ENCODE data around the gene AQP12B. TPM values are rescaled to one million over a fixed set of nuclear protein-coding genes. Genes with fewer than 3 reads are reported as not detected.

The AQP12B gene
- total RNA-seq, 3 donors from 2014 or later (not counting 1 experiment from before 2014, with no cell fraction given) = not detected

GRCh38 chr2:240670950-240671349, 11.7 kb downstream of the AQP12B start:
- Histone ChIP-seq H3K27ac (ENCODE audit: low read length) (no peak overlapping the region), H3K9me3 (ENCODE audit: control insufficient read depth, insufficient read depth, low read length) (no peaks in the 10 kb centered on the region), H3K4me3 (ENCODE audit: low read length) (no peak overlapping the region), H3K4me1 (ENCODE audit: control insufficient read depth, insufficient read depth, low read length) (no peaks in the 10 kb centered on the region), H3K27me3 (ENCODE audit: control insufficient read depth, insufficient read depth, low read length) (peaks cover 2% of the 10 kb centered on the region), H3K36me3 (ENCODE audit: control insufficient read depth, insufficient read depth, low read length) (no peaks in the 10 kb centered on the region)
- peaks cover 35 to 39% of the 10 kb centered on the region in 2 donors for H3K27me3 Mint-ChIP-seq (ENCODE audit: low read depth in 2 of 2)
- ATAC-seq (no peak), DNase-seq (no peak)
- no peaks in the 10 kb centered on the region for H3K9me3 Mint-ChIP-seq
- no peak overlapping the region for H3K27ac Mint-ChIP-seq
- intact Hi-C loops (cut with micrococcal nuclease) = no loop called here
- H3K36me3 Mint-ChIP-seq = peaks cover 8% of the 10 kb centered on the region
- H3K4me3 Mint-ChIP-seq = no peak overlapping the region
- TF ChIP-seq, protein P1, sequence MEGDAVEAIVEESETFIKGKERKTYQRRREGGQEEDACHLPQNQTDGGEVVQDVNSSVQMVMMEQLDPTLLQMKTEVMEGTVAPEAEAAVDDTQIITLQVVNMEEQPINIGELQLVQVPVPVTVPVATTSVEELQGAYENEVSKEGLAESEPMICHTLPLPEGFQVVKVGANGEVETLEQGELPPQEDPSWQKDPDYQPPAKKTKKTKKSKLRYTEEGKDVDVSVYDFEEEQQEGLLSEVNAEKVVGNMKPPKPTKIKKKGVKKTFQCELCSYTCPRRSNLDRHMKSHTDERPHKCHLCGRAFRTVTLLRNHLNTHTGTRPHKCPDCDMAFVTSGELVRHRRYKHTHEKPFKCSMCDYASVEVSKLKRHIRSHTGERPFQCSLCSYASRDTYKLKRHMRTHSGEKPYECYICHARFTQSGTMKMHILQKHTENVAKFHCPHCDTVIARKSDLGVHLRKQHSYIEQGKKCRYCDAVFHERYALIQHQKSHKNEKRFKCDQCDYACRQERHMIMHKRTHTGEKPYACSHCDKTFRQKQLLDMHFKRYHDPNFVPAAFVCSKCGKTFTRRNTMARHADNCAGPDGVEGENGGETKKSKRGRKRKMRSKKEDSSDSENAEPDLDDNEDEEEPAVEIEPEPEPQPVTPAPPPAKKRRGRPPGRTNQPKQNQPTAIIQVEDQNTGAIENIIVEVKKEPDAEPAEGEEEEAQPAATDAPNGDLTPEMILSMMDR (IDR thresholded peaks at IDR 0.05) = no peak
- WGBS (ENCODE audit: insufficient coverage) = 83% methylated on average over 4 of the region's 4 CpGs
- H3K4me1 Mint-ChIP-seq = peaks cover 0 to 6% of the 10 kb centered on the region in 2 donors

GRCh38 chr2:240670402-240670801, 12.3 kb downstream of the AQP12B start:
- 90% methylated on average over 7 of the region's 7 CpGs for WGBS (ENCODE audit: insufficient coverage)
- Mint-ChIP-seq H3K36me3 (peaks cover 8% of the 10 kb centered on the region), H3K4me1 (peaks cover 0 to 6% of the 10 kb centered on the region in 2 donors), H3K9me3 (no peaks in the 10 kb centered on the region), H3K27ac (no peak overlapping the region), H3K4me3 (no peak overlapping the region), H3K27me3 (ENCODE audit: low read depth in 2 of 2) (peaks cover 36 to 42% of the 10 kb centered on the region in 2 donors)
- DNase-seq (no peak), ATAC-seq (no peak)
- Histone ChIP-seq H3K36me3 (ENCODE audit: control insufficient read depth, insufficient read depth, low read length) (no peaks in the 10 kb centered on the region), H3K27ac (ENCODE audit: low read length) (no peak overlapping the region), H3K4me1 (ENCODE audit: control insufficient read depth, insufficient read depth, low read length) (no peaks in the 10 kb centered on the region), H3K9me3 (ENCODE audit: control insufficient read depth, insufficient read depth, low read length) (no peaks in the 10 kb centered on the region), H3K27me3 (ENCODE audit: control insufficient read depth, insufficient read depth, low read length) (peaks cover 2% of the 10 kb centered on the region), H3K4me3 (ENCODE audit: low read length) (no peak overlapping the region)
- intact Hi-C loops (cut with micrococcal nuclease) = no loop called here
- TF ChIP-seq, protein P1 (IDR thresholded peaks at IDR 0.05) = no peak

- no peak overlapping the region for H3K4me3 ChIP-seq (ENCODE audit: low read length)
- TF ChIP-seq, protein P1 (IDR thresholded peaks at IDR 0.05) = no peak
- DNase-seq (no peak), ATAC-seq (no peak)
- H3K36me3 ChIP-seq (ENCODE audit: control insufficient read depth, insufficient read depth, low read length) = no peaks in the 10 kb centered on the region
- H3K27ac ChIP-seq (ENCODE audit: low read length) = no peak overlapping the region
- 100% methylated on average over 1 of the region's 1 CpG for WGBS (ENCODE audit: insufficient coverage)
- peaks cover 32 to 56% of the 10 kb centered on the region in 2 donors for H3K27me3 Mint-ChIP-seq (ENCODE audit: low read depth in 2 of 2)
- H3K36me3 Mint-ChIP-seq = peaks cover 18% of the 10 kb centered on the region
- peaks cover 6 to 7% of the 10 kb centered on the region in 2 donors for H3K9me3 Mint-ChIP-seq
- no peak overlapping the region for H3K4me3 Mint-ChIP-seq
- peaks cover 10% of the 10 kb centered on the region for H3K27me3 ChIP-seq (ENCODE audit: control insufficient read depth, insufficient read depth, low read length)
- H3K9me3 ChIP-seq (ENCODE audit: control insufficient read depth, insufficient read depth, low read length) = peaks cover 3% of the 10 kb centered on the region
- H3K27ac Mint-ChIP-seq = no peak overlapping the region
- H3K4me1 ChIP-seq (ENCODE audit: control insufficient read depth, insufficient read depth, low read length) = no peaks in the 10 kb centered on the region
- intact Hi-C loops (cut with micrococcal nuclease) = no loop called here
- no peaks in the 10 kb centered on the region for H3K4me1 Mint-ChIP-seq
These were observed 18.1 kb downstream of the AQP12B start for GRCh38 chr2:240664622-240665021.

GRCh38 chr2:240663546-240664190, 19.0 kb downstream of the AQP12B start:
- H3K9me3 ChIP-seq (ENCODE audit: control insufficient read depth, insufficient read depth, low read length) = peaks cover 3% of the 10 kb centered on the region
- no peaks in the 10 kb centered on the region for H3K4me1 ChIP-seq (ENCODE audit: control insufficient read depth, insufficient read depth, low read length)
- peaks cover 10% of the 10 kb centered on the region for H3K27me3 ChIP-seq (ENCODE audit: control insufficient read depth, insufficient read depth, low read length)
- H3K4me3 Mint-ChIP-seq = no peak overlapping the region
- peaks cover 18% of the 10 kb centered on the region for H3K36me3 Mint-ChIP-seq
- intact Hi-C loops (cut with micrococcal nuclease) = no loop called here
- peaks cover 6 to 7% of the 10 kb centered on the region in 2 donors for H3K9me3 Mint-ChIP-seq
- ATAC-seq (no peak), DNase-seq (no peak)
- peaks cover 35 to 59% of the 10 kb centered on the region in 2 donors for H3K27me3 Mint-ChIP-seq (ENCODE audit: low read depth in 2 of 2)
- H3K4me1 Mint-ChIP-seq = no peaks in the 10 kb centered on the region
- no peaks in the 10 kb centered on the region for H3K36me3 ChIP-seq (ENCODE audit: control insufficient read depth, insufficient read depth, low read length)
- H3K4me3 ChIP-seq (ENCODE audit: low read length) = no peak overlapping the region
- no peak overlapping the region for H3K27ac Mint-ChIP-seq
- WGBS (ENCODE audit: insufficient coverage) = 89% methylated on average over 5 of the region's 6 CpGs
- TF ChIP-seq, protein P1 (IDR thresholded peaks at IDR 0.05) = no peak
- H3K27ac ChIP-seq (ENCODE audit: low read length) = no peak overlapping the region

All from natural killer cell (primary cell).